ENCODE data around the gene MRPL20. TPM values are rescaled to one million over a fixed set of nuclear protein-coding genes. Genes with fewer than 3 reads are reported as not detected.
A peak's percentile ranks its signal among the peaks of the same experiment; 100 is the strongest.

MRPL20 gene
- total RNA-seq, 1 donor from 2014 or later: 108 TPM

DNA sequence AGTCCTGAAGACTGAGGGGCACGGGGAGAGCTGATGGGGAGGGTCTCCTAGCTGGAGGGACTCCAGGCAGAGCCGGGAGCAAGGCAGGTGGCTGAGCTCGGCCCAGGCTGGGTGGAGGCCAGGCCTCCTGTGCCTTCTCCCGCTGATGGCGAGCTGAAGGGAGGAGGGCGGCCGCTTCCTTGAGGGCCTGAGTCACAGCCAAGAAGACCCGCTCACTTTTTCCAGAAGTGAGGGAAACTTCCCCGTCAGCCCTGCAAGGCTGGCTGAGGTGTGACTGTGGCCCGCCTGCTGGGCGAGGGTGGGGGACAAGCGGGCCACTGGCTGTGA lies 26.7 kb upstream of the MRPL20 start:
- Mint-ChIP-seq H3K4me3 (peak overlapping the region; percentile 36), H3K36me3 (no peaks in the 10 kb centered on the region), H3K4me1 (ENCODE audit: unreplicated experiment) (peaks cover 9% of the 10 kb centered on the region), H3K27me3 (no peaks in the 10 kb centered on the region), H3K27ac (no peak overlapping the region), H3K9me3 (no peaks in the 10 kb centered on the region)
- DNase-seq (ENCODE audit: extremely low spot score, unreplicated experiment): peak; percentile 71
- TF ChIP-seq, protein P1, sequence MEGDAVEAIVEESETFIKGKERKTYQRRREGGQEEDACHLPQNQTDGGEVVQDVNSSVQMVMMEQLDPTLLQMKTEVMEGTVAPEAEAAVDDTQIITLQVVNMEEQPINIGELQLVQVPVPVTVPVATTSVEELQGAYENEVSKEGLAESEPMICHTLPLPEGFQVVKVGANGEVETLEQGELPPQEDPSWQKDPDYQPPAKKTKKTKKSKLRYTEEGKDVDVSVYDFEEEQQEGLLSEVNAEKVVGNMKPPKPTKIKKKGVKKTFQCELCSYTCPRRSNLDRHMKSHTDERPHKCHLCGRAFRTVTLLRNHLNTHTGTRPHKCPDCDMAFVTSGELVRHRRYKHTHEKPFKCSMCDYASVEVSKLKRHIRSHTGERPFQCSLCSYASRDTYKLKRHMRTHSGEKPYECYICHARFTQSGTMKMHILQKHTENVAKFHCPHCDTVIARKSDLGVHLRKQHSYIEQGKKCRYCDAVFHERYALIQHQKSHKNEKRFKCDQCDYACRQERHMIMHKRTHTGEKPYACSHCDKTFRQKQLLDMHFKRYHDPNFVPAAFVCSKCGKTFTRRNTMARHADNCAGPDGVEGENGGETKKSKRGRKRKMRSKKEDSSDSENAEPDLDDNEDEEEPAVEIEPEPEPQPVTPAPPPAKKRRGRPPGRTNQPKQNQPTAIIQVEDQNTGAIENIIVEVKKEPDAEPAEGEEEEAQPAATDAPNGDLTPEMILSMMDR (conservative IDR thresholded peaks at IDR 0.05): no peak

DNA sequence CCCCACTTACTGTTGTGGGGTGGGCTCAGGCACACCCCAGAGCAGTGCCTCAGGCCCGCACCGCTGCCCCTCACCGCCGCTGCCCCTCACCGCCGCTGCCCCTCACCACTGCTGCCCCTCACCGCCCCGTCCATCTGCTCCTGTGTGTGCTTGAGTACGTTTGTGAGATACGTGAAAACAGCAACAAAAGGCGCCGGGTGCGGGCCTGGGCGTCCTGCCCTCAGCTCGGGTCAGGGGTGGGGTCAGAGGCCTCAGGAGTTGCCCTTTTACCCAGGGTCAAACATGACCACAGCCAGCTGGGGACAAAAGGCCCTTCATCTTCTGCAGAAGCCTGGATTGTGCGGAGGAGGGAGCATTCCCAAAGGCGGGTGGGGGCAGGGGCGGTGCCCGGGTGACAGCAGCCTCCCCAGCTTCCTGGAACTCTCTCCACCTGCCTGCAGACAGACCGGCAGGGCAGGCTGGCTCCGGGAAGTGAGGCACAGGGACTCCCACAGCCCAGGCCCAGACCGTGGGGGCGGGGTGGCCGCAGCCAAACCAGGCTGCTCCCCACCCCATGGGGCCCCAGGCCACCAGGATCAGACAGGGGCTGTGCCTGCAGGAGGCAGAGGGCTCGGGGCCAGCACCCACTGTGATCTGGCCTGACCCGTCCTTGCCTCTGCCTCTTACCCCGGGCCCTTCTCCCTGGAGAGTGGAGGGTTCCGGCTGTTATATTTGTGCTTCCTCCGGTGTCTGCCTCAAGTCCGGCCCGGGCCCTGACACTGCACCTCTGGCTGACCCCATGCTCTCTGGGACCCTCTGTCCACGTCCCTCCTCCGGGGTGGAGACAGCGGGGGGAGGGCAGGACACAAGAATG lies 26.1 kb upstream of the MRPL20 start:
- no peaks in the 10 kb centered on the region for H3K27me3 Mint-ChIP-seq
- TF ChIP-seq, protein P1 (conservative IDR thresholded peaks at IDR 0.05): no peak
- no peaks in the 10 kb centered on the region for H3K36me3 Mint-ChIP-seq
- no peaks in the 10 kb centered on the region for H3K9me3 Mint-ChIP-seq
- H3K27ac Mint-ChIP-seq: peak overlapping the region; percentile 81
- peaks cover 9% of the 10 kb centered on the region for H3K4me1 Mint-ChIP-seq (ENCODE audit: unreplicated experiment)
- DNase-seq (ENCODE audit: extremely low spot score, unreplicated experiment): peak; percentile 77
- H3K4me3 Mint-ChIP-seq: peak overlapping the region; percentile 36

DNA sequence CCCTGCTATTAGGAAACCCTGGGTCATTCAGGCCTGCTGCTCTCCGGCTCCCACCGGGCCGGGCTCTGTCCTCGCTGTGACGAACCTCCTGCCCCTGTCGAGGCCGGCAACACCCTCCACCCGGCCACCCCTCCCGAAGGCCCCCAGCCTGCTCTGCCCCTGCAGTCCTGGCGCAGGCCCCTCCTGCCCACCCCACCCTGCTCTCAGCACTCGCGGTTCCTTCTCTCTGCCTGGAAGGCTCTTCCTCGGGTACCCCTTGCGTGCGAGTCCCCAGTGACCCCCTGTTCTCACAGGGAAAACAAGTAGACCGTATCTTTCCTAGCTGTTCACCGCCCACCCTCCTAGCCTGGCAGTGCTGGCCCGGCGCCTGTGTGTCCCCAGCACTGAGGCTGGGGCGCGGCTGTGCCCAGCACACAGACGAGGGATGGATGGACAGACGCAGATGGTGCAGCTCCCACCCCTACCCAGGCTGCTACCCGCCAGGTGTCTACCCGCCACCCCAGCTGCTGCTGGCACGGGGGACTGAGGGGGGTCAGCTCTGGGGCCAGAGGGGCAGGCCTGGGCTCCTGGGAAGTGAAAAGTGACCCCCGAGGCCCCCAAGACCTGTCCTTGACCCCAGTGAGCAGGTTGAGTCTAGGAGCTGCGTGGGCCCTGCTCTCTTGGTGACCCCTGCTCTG lies 25.3 kb upstream of the MRPL20 start:
- Mint-ChIP-seq H3K4me1 (ENCODE audit: unreplicated experiment) (peaks cover 9% of the 10 kb centered on the region), H3K27me3 (no peaks in the 10 kb centered on the region), H3K4me3 (peak overlapping the region; percentile 39), H3K36me3 (no peaks in the 10 kb centered on the region), H3K27ac (peak overlapping the region; percentile 81), H3K9me3 (no peaks in the 10 kb centered on the region)
- TF ChIP-seq, protein P1 (conservative IDR thresholded peaks at IDR 0.05): no peak
- no peak for DNase-seq (ENCODE audit: extremely low spot score, unreplicated experiment)

DNA sequence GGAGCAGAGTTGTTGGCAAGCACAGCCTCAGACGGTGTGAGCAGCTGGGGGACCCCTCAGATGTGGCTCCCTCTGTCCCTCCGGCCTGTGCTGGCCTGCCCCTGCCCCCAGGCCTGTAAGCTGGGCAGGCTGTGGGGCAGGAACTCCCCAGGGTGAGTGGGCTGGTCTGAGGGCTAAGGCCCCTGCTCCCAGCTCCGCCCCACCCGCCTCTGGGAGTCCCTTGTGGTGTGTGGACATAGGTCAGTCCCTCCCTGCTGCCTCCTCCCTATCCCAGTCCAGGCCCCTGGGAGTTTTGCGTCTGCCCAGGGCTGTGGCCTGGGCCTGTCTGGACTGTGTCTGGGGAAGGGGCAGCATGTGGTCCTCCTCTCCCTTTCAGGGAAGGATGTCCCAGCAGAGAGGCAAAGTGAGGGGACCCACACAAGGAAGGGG lies 24.8 kb upstream of the MRPL20 start:
- peak overlapping the region; percentile 39 for H3K4me3 Mint-ChIP-seq
- no peaks in the 10 kb centered on the region for H3K9me3 Mint-ChIP-seq
- H3K4me1 Mint-ChIP-seq (ENCODE audit: unreplicated experiment): peaks cover 9% of the 10 kb centered on the region
- no peaks in the 10 kb centered on the region for H3K27me3 Mint-ChIP-seq
- TF ChIP-seq, protein P1 (conservative IDR thresholded peaks at IDR 0.05): no peak
- no peaks in the 10 kb centered on the region for H3K36me3 Mint-ChIP-seq
- DNase-seq (ENCODE audit: extremely low spot score, unreplicated experiment): no peak
- H3K27ac Mint-ChIP-seq: peak overlapping the region; percentile 72

DNA sequence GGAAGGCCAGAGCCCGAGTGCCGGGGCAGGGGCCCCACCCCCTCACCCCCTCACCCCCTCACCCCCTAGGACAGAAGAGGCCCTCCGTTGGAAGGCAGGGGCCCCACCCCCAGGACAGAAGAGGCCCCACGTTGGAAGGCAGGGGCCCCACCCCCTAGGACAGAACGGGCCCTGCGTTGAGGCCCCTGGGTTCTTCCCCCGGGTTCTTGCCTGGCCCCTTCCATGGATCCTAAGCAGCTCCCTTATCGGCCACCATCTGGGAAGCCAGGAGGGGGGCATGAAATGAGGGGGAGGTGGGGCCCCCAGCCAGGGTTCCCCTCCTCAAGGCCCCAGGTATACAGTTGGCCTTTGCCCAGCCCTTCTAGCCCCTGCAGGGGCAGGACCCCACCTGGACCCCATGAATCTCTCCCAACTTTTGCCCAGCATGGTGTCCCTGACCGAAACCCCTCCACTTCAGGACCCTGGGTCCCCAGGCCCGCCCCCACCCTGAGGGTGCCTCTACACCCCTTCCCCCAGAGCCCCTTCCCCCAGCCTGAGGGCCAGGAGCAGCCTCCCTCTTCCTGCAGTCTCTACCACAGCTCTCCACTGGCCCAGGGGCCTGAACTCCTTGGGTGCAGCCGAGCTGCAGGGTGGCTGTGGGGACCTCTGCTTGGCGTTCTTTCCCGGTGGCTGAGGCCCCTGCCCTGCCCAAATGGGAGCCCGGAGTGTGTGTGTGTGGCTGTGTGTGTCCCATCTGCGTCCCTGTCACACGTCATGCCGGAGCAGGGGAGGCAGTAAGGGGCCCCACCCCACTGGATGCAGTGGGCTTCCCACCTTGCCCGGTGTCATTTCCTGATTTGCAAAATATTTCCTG lies 24.1 kb upstream of the MRPL20 start:
- TF ChIP-seq, protein P1 (conservative IDR thresholded peaks at IDR 0.05): no peak
- H3K36me3 Mint-ChIP-seq: no peaks in the 10 kb centered on the region
- peaks cover 9% of the 10 kb centered on the region for H3K4me1 Mint-ChIP-seq (ENCODE audit: unreplicated experiment)
- peak overlapping the region; percentile 36 for H3K4me3 Mint-ChIP-seq
- H3K27me3 Mint-ChIP-seq: no peaks in the 10 kb centered on the region
- no peaks in the 10 kb centered on the region for H3K9me3 Mint-ChIP-seq
- peak overlapping the region; percentile 72 for H3K27ac Mint-ChIP-seq
- DNase-seq (ENCODE audit: extremely low spot score, unreplicated experiment): no peak
